ENCODE measurements around the gene CDKN3.

- TF ChIP-seq POLR2A (IDR thresholded peaks at IDR 0.05; ENCODE audit: low read length) (no peak), GATA1 (IDR thresholded peaks at IDR 0.05; ENCODE audit: low read depth, low read length) (no peak)
These were observed 32.0 kb upstream of the CDKN3 start for GRCh38 chr14:54364555-54365415.
